GM23338 (cell line): ENCODE results near the gene NFIA. TPM values are rescaled to one million over a fixed set of nuclear protein-coding genes. Genes with fewer than 3 reads are reported as not detected.

Experiments
- ATAC-seq: fragments of 200-7000 bp; cut with Tn5 transposase; 3 replicates; pipeline ENCODE4 v1.9.1; 2020
- DNase-seq: peaks from one replicate; pipeline ENCODE4 v3.0.0-alpha.2; 2015; ENCODE audit warnings: low spot score
- H2AFZ ChIP-seq: fragments of 200-600 bp; sonication (generic); 2 replicates; pipeline ENCODE4 v1.8.0; 2016; ENCODE audit warnings: antibody characterized with exemption, mild to moderate bottlenecking, moderate library complexity
- H3F3A ChIP-seq: fragments of 200-600 bp; sonication (generic); replicated peaks from 2 replicates; pipeline ENCODE4 v1.8.0; 2017; ENCODE audit warnings: antibody characterized with exemption, mixed run types, low read depth
- H3K27ac ChIP-seq: fragments of 200-600 bp; sonication (generic); 2 replicates; pipeline ENCODE4 v1.6.1; 2016; ENCODE audit warnings: low read depth
- H3K27me3 ChIP-seq: fragments of 200-600 bp; sonication (generic); 2 replicates; pipeline ENCODE4 v1.8.0; 2016; ENCODE audit warnings: mild to moderate bottlenecking, mixed run types, moderate library complexity; ENCODE audit not compliant: insufficient read depth
- H3K36me3 ChIP-seq: fragments of 200-600 bp; sonication (generic); 2 replicates; pipeline ENCODE4 v1.8.0; 2016; ENCODE audit warnings: mild to moderate bottlenecking; ENCODE audit not compliant: insufficient read depth
- H3K4me1 ChIP-seq: fragments of 200-600 bp; sonication (generic); 2 replicates; pipeline ENCODE4 v1.8.0; 2016; ENCODE audit warnings: mild to moderate bottlenecking, moderate library complexity; ENCODE audit not compliant: insufficient read depth
- H3K4me2 ChIP-seq: fragments of 200-600 bp; sonication (generic); 2 replicates; pipeline ENCODE4 v1.7.1; 2017; ENCODE audit warnings: mixed run types
- H3K4me3 ChIP-seq: fragments of 200-600 bp; sonication (generic); 2 replicates; pipeline ENCODE4 v1.6.1; 2016; ENCODE audit warnings: mixed run types
- H3K79me2 ChIP-seq: fragments of 200-600 bp; sonication (generic); replicated peaks from 2 replicates; pipeline ENCODE4 v1.8.0; 2017; ENCODE audit warnings: mild to moderate bottlenecking; ENCODE audit not compliant: insufficient read depth
- H3K9me2 ChIP-seq: fragments of 200-600 bp; sonication (generic); 2 replicates; pipeline ENCODE4 v1.8.0; 2017; ENCODE audit not compliant: insufficient read depth
- H4K20me1 ChIP-seq: fragments of 200-600 bp; sonication (generic); replicated peaks from 2 replicates; pipeline ENCODE4 v1.8.0; 2017; ENCODE audit warnings: mild to moderate bottlenecking; ENCODE audit not compliant: insufficient read depth
- H3K27ac Mint-ChIP-seq: 2 replicates; pipeline ENCODE4 v1.8.0; 2020; ENCODE audit warnings: inconsistent platforms, mild to moderate bottlenecking, moderate library complexity, mixed read lengths
- H3K27me3 Mint-ChIP-seq: 3 replicates; pipeline ENCODE4 v1.8.0; 2022; ENCODE audit warnings: low read depth, mild to moderate bottlenecking, moderate library complexity, mixed read lengths, inconsistent platforms; ENCODE audit not compliant: insufficient read depth, poor library complexity
- H3K36me3 Mint-ChIP-seq: 3 replicates; pipeline ENCODE4 v1.8.0; 2021; ENCODE audit warnings: low read depth, mild to moderate bottlenecking, inconsistent platforms, moderate library complexity, mixed read lengths
- H3K4me1 Mint-ChIP-seq: 3 replicates; pipeline ENCODE4 v1.8.0; 2020; ENCODE audit warnings: mild to moderate bottlenecking, inconsistent platforms, mixed read lengths
- H3K4me3 Mint-ChIP-seq: 3 replicates; pipeline ENCODE4 v1.8.0; 2021; ENCODE audit warnings: moderate library complexity, mild to moderate bottlenecking, inconsistent platforms, mixed read lengths
- H3K9me3 Mint-ChIP-seq: 3 replicates; pipeline ENCODE4 v1.8.0; 2020; ENCODE audit warnings: moderate library complexity, mild to moderate bottlenecking, inconsistent platforms, mixed read lengths
- CREB1 ChIP-seq: fragments of 250-450 bp; sonication (Bioruptor Pico); IDR thresholded peaks from 2 replicates; pipeline ENCODE4 v1.5.0; 2020; ENCODE audit warnings: low read depth, mild to moderate bottlenecking, moderate library complexity
- EZH2 ChIP-seq: fragments of 200-600 bp; sonication (generic); IDR thresholded peaks from one replicate; pipeline ENCODE4 v1.8.0; 2017; ENCODE audit warnings: antibody characterized with exemption, mild to moderate bottlenecking, low read depth; ENCODE audit not compliant: unreplicated experiment
- EZH2phosphoT487 ChIP-seq: fragments of 200-600 bp; sonication (generic); IDR thresholded peaks from one replicate; pipeline ENCODE4 v1.8.1; 2018; ENCODE audit warnings: antibody characterized with exemption; ENCODE audit not compliant: unreplicated experiment
- JUNB ChIP-seq: IDR thresholded peaks from one replicate; pipeline ENCODE4 v1.6.1; 2016; ENCODE audit warnings: antibody characterized with exemption; ENCODE audit not compliant: unreplicated experiment
- NANOG ChIP-seq: IDR thresholded peaks from 2 replicates; pipeline ENCODE4 v1.6.1; 2016; ENCODE audit warnings: antibody characterized with exemption, borderline replicate concordance
- POLR2AphosphoS5 ChIP-seq: IDR thresholded peaks from 2 replicates; pipeline ENCODE4 v1.6.1; 2016; ENCODE audit warnings: antibody characterized with exemption, low read depth
- ZNF114 ChIP-seq: fragments of 250-450 bp; sonication (Bioruptor Pico); IDR thresholded peaks from 2 replicates; pipeline ENCODE4 v1.5.0; 2020; ENCODE audit warnings: mild to moderate bottlenecking, moderate library complexity
- ZNF331 ChIP-seq: fragments of 250-450 bp; sonication (Bioruptor Pico); IDR thresholded peaks from 2 replicates; pipeline ENCODE4 v1.5.0; 2020; ENCODE audit warnings: low read depth, mild to moderate bottlenecking, moderate library complexity
- ZNF462 ChIP-seq: fragments of 250-450 bp; sonication (Bioruptor Pico); IDR thresholded peaks from 2 replicates; pipeline ENCODE4 v1.5.0; 2020; ENCODE audit warnings: mild to moderate bottlenecking, moderate library complexity
- polyA plus RNA-seq: library from polyadenylated mRNA; unstranded; fragments of >200 nt; fragmentation: Nextera tagmentation; extraction: Ambion mirVana; gene quantifications from 2 replicates; pipeline ENCODE4 v1.2.1, GENCODE V29; 2016
- total RNA-seq: library from RNA; depleted of rRNA; stranded (reverse); fragments of >200 nt; shearing (Covaris generic); gene quantifications from 2 replicates; pipeline ENCODE4 v1.2.3, GENCODE V29; 2014

Gene NFIA
- total and polyA plus RNA-seq, 2 experiments from 2014 or later = 0.97 to 2.3 TPM

GRCh38 chr1:61287014-61287413 lies 204.7 kb downstream of the NFIA start (continued):
- no peak for TF ChIP-seq ZNF462 (CRISPR knock-in tag)
- no peak for TF ChIP-seq CREB1 (CRISPR knock-in tag)
- TF ChIP-seq ZNF331 (CRISPR knock-in tag) = no peak
- no peak for TF ChIP-seq EZH2phosphoT487
- no peak for TF ChIP-seq ZNF114 (CRISPR knock-in tag)
- TF ChIP-seq EZH2 = no peak

- Histone ChIP-seq H3K36me3 (no peaks in the 10 kb centered on the region), H3K27ac (no peak overlapping the region), H3F3A (no peaks in the 10 kb centered on the region), H4K20me1 (no peaks in the 10 kb centered on the region), H2AFZ (no peak overlapping the region), H3K4me1 (peaks cover 36% of the 10 kb centered on the region), H3K79me2 (no peaks in the 10 kb centered on the region), H3K4me2 (no peak overlapping the region), H3K4me3 (no peak overlapping the region), H3K27me3 (no peaks in the 10 kb centered on the region), H3K9me2 (no peaks in the 10 kb centered on the region)
- Mint-ChIP-seq H3K36me3 (no peaks in the 10 kb centered on the region), H3K4me3 (no peak overlapping the region), H3K9me3 (no peaks in the 10 kb centered on the region), H3K4me1 (peaks cover 41% of the 10 kb centered on the region), H3K27ac (no peak overlapping the region), H3K27me3 (no peaks in the 10 kb centered on the region)
- no peak for ATAC-seq
- no peak for DNase-seq
- no peak for TF ChIP-seq ZNF331 (CRISPR knock-in tag)
- no peak for TF ChIP-seq POLR2AphosphoS5
- TF ChIP-seq ZNF114 (CRISPR knock-in tag) = no peak
- TF ChIP-seq JUNB = no peak
- TF ChIP-seq EZH2phosphoT487 = no peak
- no peak for TF ChIP-seq NANOG
- TF ChIP-seq ZNF462 (CRISPR knock-in tag) = no peak
Observed at GRCh38 chr1:61287734-61288133, 205.4 kb downstream of the NFIA start.
